Neuronal stem cell (in vitro differentiated cells): ENCODE data around the gene DLG2.

ENCODE experiments used
- DNase-seq: peaks from one replicate; pipeline ENCODE4 v3.0.0-alpha.2; 2013; ENCODE audit warnings: low spot score
- H2AFZ ChIP-seq: one replicate; pipeline ENCODE4 v1.6.1; 2013; ENCODE audit warnings: mild to moderate bottlenecking, low read length, inconsistent platforms
- H2AK5ac ChIP-seq: 2 replicates; pipeline ENCODE4 v1.6.1; 2013; ENCODE audit warnings: low read depth, mild to moderate bottlenecking, inconsistent platforms, low read length, moderate library complexity, mixed read lengths
- H2BK120ac ChIP-seq: 2 replicates; pipeline ENCODE4 v1.6.1; 2013; ENCODE audit warnings: low read depth, mild to moderate bottlenecking, inconsistent platforms, low read length, moderate library complexity, mixed read lengths
- H2BK12ac ChIP-seq: one replicate; pipeline ENCODE4 v1.6.1; 2013; ENCODE audit warnings: low read length, inconsistent platforms
- H2BK15ac ChIP-seq: 2 replicates; pipeline ENCODE4 v1.6.1; 2013; ENCODE audit warnings: mild to moderate bottlenecking, low read length, inconsistent platforms, mixed read lengths
- H2BK5ac ChIP-seq: one replicate; pipeline ENCODE4 v1.6.1; 2013; ENCODE audit warnings: inconsistent platforms, mild to moderate bottlenecking, low read length, moderate library complexity
- H3K14ac ChIP-seq: one replicate; pipeline ENCODE4 v1.6.1; 2013; ENCODE audit warnings: low read length, inconsistent platforms
- H3K18ac ChIP-seq: 2 replicates; pipeline ENCODE4 v1.6.1; 2013; ENCODE audit warnings: low read length, inconsistent platforms
- H3K23ac ChIP-seq: 2 replicates; pipeline ENCODE4 v1.6.1; 2013; ENCODE audit warnings: low read depth, mild to moderate bottlenecking, mixed read lengths, low read length, inconsistent platforms; ENCODE audit not compliant: poor library complexity
- H3K27ac ChIP-seq: replicated peaks from 3 replicates; pipeline ENCODE4 v1.5.1; 2013; ENCODE audit warnings: low read length, inconsistent platforms
- H3K27me3 ChIP-seq, 3 experiments: 2 replicates each; pipeline ENCODE4 v1.6.1; 2013; ENCODE audit warnings: low read length in 3 of 3, mild to moderate bottlenecking in 2 of 3, inconsistent platforms in 1 of 3, low read depth in 1 of 3, mixed read lengths in 1 of 3, moderate library complexity in 1 of 3; ENCODE audit not compliant: control insufficient read depth in 3 of 3, insufficient read depth in 3 of 3
- H3K36me3 ChIP-seq, 2 donors: replicated peaks in 1 of 2; 2 replicates each; pipeline ENCODE4 v1.6.1; 2013; ENCODE audit warnings: low read length in 2 of 2; ENCODE audit not compliant: control insufficient read depth in 2 of 2, insufficient read depth in 2 of 2
- H3K4ac ChIP-seq: 2 replicates; pipeline ENCODE4 v1.6.1; 2013; ENCODE audit warnings: inconsistent platforms, mild to moderate bottlenecking, low read length, moderate library complexity
- H3K4me1 ChIP-seq, 2 donors: 1 replicate in 1 of 2; 2 replicates in 1 of 2; pipeline ENCODE4 v1.6.1; 2013; ENCODE audit warnings: low read length in 2 of 2, low read depth in 1 of 2; ENCODE audit not compliant: control insufficient read depth in 2 of 2, insufficient read depth in 1 of 2
- H3K4me2 ChIP-seq: one replicate; pipeline ENCODE4 v1.6.1; 2013; ENCODE audit warnings: mild to moderate bottlenecking, low read length, inconsistent platforms; ENCODE audit not compliant: insufficient read depth, poor library complexity, severe bottlenecking
- H3K4me3 ChIP-seq, 2 donors: 2 replicates each; pipeline ENCODE4 v1.5.1; 2013; ENCODE audit warnings: low read length in 2 of 2, mild to moderate bottlenecking in 2 of 2, inconsistent platforms in 1 of 2, moderate library complexity in 1 of 2
- H3K79me1 ChIP-seq: one replicate; pipeline ENCODE4 v1.6.1; 2013; ENCODE audit warnings: low read depth, mild to moderate bottlenecking, inconsistent platforms, low read length, moderate library complexity
- H3K9ac ChIP-seq: one replicate; pipeline ENCODE4 v1.6.1; 2013; ENCODE audit warnings: mild to moderate bottlenecking, low read depth, low read length, inconsistent platforms; ENCODE audit not compliant: poor library complexity
- H3K9me3 ChIP-seq, 2 donors: replicated peaks in 1 of 2; 2 replicates each; pipeline versions ENCODE3 to v1.6.1; 2013; ENCODE audit warnings: low read length in 2 of 2, mild to moderate bottlenecking in 2 of 2, inconsistent platforms in 1 of 2, low read depth in 1 of 2, mixed read lengths in 1 of 2, moderate library complexity in 1 of 2; ENCODE audit not compliant: control insufficient read depth in 2 of 2, insufficient read depth in 1 of 2
- H4K8ac ChIP-seq: one replicate; pipeline ENCODE4 v1.6.1; 2013; ENCODE audit warnings: low read depth, mild to moderate bottlenecking, inconsistent platforms, low read length, moderate library complexity
- H4K91ac ChIP-seq: one replicate; pipeline ENCODE4 v1.6.1; 2013; ENCODE audit warnings: low read length, low read depth, mild to moderate bottlenecking, inconsistent platforms; ENCODE audit not compliant: poor library complexity
- whole genome bisulfite sequencing, 2 donors: extraction: QIAGEN DNeasy Blood & Tissue Kit; methylation state at CpG; one replicate each; pipeline ENCODE4 v1.1.7; 2013; ENCODE audit warnings: missing lambda C conversion rate in 2 of 2, mixed read lengths in 1 of 2; ENCODE audit not compliant: insufficient read length in 2 of 2, insufficient replicate concordance in 1 of 2; ENCODE audit errors: extremely low coverage in 2 of 2; 5-methylcytosine and 5-hydroxymethylcytosine counted together

DLG2 gene

GRCh38 chr11:83863272-83863671 is 1763.9 kb downstream of the DLG2 start:
- no peak overlapping the region for H2BK15ac ChIP-seq
- no peak overlapping the region for H3K9ac ChIP-seq
- H3K27me3 ChIP-seq, result no peaks in the 10 kb centered on the region
- H3K36me3 ChIP-seq, result no peaks in the 10 kb centered on the region
- no peaks in the 10 kb centered on the region for H3K4me1 ChIP-seq
- H3K79me1 ChIP-seq, result no peaks in the 10 kb centered on the region
- H2BK5ac ChIP-seq, result no peak overlapping the region
- DNase-seq, result no peak
- H3K18ac ChIP-seq, result no peak overlapping the region
- H3K27ac ChIP-seq, result no peak overlapping the region
- H3K4ac ChIP-seq, result no peak overlapping the region
- H2AFZ ChIP-seq, result no peak overlapping the region
- no peak overlapping the region for H2BK120ac ChIP-seq
- no peak overlapping the region for H3K4me2 ChIP-seq
- no peak overlapping the region for H4K91ac ChIP-seq
- peaks cover 0 to 3% of the 10 kb centered on the region in 2 donors for H3K9me3 ChIP-seq
- no peak overlapping the region for H3K4me3 ChIP-seq
- H3K23ac ChIP-seq, result no peak overlapping the region
- no peak overlapping the region for H2AK5ac ChIP-seq
- H4K8ac ChIP-seq, result no peak overlapping the region
- WGBS, 2 donors, result no CpG with 5 or more reads among the region's 2 CpGs
- H2BK12ac ChIP-seq, result no peak overlapping the region
- no peak overlapping the region for H3K14ac ChIP-seq

GRCh38 chr11:83862691-83863090 is 1764.5 kb downstream of the DLG2 start:
- Histone ChIP-seq H3K27ac (no peak overlapping the region), H3K23ac (no peak overlapping the region), H4K91ac (no peak overlapping the region), H3K4me2 (no peak overlapping the region), H3K4ac (no peak overlapping the region), H2BK12ac (no peak overlapping the region), H3K14ac (no peak overlapping the region), H2BK5ac (no peak overlapping the region), H2AK5ac (no peak overlapping the region), H3K4me3 (no peak overlapping the region), H3K9ac (no peak overlapping the region), H4K8ac (no peak overlapping the region), H3K27me3 (no peaks in the 10 kb centered on the region), H3K18ac (no peak overlapping the region), H3K36me3 (no peaks in the 10 kb centered on the region), H2BK15ac (no peak overlapping the region), H3K9me3 (peaks cover 0 to 3% of the 10 kb centered on the region in 2 donors), H3K4me1 (no peaks in the 10 kb centered on the region), H2AFZ (no peak overlapping the region), H2BK120ac (no peak overlapping the region), H3K79me1 (no peaks in the 10 kb centered on the region)
- DNase-seq, result no peak
- WGBS, 2 donors, result no CpG with 5 or more reads among the region's 1 CpG

GRCh38 chr11:83862033-83862432 is 1765.1 kb downstream of the DLG2 start:
- peaks cover 0 to 8% of the 10 kb centered on the region in 2 donors for H3K9me3 ChIP-seq
- no peaks in the 10 kb centered on the region for H3K36me3 ChIP-seq
- H3K4ac ChIP-seq, result no peak overlapping the region
- no peak overlapping the region for H2BK12ac ChIP-seq
- no peak overlapping the region for H2BK120ac ChIP-seq
- no peak overlapping the region for H2BK15ac ChIP-seq
- no peak overlapping the region for H4K91ac ChIP-seq
- H3K18ac ChIP-seq, result no peak overlapping the region
- H3K4me3 ChIP-seq, result no peak overlapping the region
- no peak overlapping the region for H3K14ac ChIP-seq
- no peak overlapping the region for H3K23ac ChIP-seq
- H2BK5ac ChIP-seq, result no peak overlapping the region
- H3K79me1 ChIP-seq, result no peaks in the 10 kb centered on the region
- no peaks in the 10 kb centered on the region for H3K4me1 ChIP-seq
- no peak for DNase-seq
- no peaks in the 10 kb centered on the region for H3K27me3 ChIP-seq
- WGBS, 2 donors, result no CpG with 5 or more reads among the region's 3 CpGs
- H3K4me2 ChIP-seq, result no peak overlapping the region
- H2AK5ac ChIP-seq, result no peak overlapping the region
- no peak overlapping the region for H4K8ac ChIP-seq
- H3K27ac ChIP-seq, result no peak overlapping the region
- no peak overlapping the region for H2AFZ ChIP-seq
- no peak overlapping the region for H3K9ac ChIP-seq

GRCh38 chr11:83858694-83859093 is 1768.5 kb downstream of the DLG2 start:
- Histone ChIP-seq H2BK5ac (no peak overlapping the region), H3K27ac (no peak overlapping the region), H3K4me3 (no peak overlapping the region), H3K18ac (no peak overlapping the region), H3K14ac (no peak overlapping the region), H4K8ac (no peak overlapping the region), H2BK12ac (no peak overlapping the region), H3K79me1 (no peaks in the 10 kb centered on the region), H3K9me3 (peaks cover 0 to 9% of the 10 kb centered on the region in 2 donors), H4K91ac (no peak overlapping the region), H3K9ac (no peak overlapping the region), H2BK120ac (no peak overlapping the region), H3K36me3 (no peaks in the 10 kb centered on the region), H2BK15ac (no peak overlapping the region), H3K23ac (no peak overlapping the region), H3K27me3 (no peaks in the 10 kb centered on the region), H2AK5ac (no peak overlapping the region), H3K4me2 (no peak overlapping the region), H3K4me1 (no peaks in the 10 kb centered on the region), H3K4ac (no peak overlapping the region), H2AFZ (no peak overlapping the region)
- DNase-seq, result no peak
- no CpG with 5 or more reads among the region's 1 CpG for WGBS, 2 donors
